Rectal smooth muscle tissue (tissue), 1 donor: ENCODE results near the gene ERVK3-1.

Experiments used
- H3K27ac ChIP-seq: one replicate; pipeline ENCODE4 v1.7.0; 2013; ENCODE audit warnings: low read depth, low read length, inconsistent platforms
- H3K27me3 ChIP-seq: one replicate; pipeline ENCODE4 v1.7.0; 2013; ENCODE audit warnings: low read length; ENCODE audit not compliant: control insufficient read depth, insufficient read depth
- H3K36me3 ChIP-seq: one replicate; pipeline ENCODE4 v1.7.0; 2013; ENCODE audit warnings: low read length; ENCODE audit not compliant: control insufficient read depth, insufficient read depth
- H3K4me1 ChIP-seq: one replicate; pipeline ENCODE4 v1.7.0; 2013; ENCODE audit warnings: low read length; ENCODE audit not compliant: control insufficient read depth, insufficient read depth
- H3K4me3 ChIP-seq: one replicate; pipeline ENCODE4 v1.7.0; 2013; ENCODE audit warnings: low read length
- H3K9ac ChIP-seq: one replicate; pipeline ENCODE4 v1.7.0; 2013; ENCODE audit warnings: low read length

Gene ERVK3-1

DNA sequence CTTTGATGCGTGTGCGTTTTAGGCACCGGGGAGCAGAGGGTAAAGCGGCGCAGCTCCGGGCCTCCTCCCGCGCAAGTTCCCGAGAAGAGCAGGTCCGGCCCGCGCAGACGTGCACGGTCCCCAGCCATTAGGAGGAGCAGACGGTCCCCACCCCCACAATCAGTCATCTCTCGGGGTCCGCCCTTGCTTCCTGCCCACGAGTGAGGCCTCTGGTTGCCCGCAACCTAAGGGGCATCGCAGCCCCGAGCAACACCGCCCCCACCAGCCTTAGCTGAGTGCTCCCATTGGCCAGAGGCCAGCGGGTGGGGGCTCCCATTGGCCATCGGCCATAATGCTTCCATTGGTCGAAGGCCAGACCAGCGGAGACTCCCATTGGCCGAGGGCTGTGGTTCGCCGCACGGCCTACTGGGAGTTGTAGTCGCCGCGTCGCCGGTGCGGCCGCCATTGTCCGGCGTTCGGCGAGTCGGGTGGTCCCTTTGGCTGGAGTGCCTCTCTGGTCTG, 26.6 kb upstream of the ERVK3-1 start, which contains the start of gene ZNF8:
TSS of gene ZNF8 (plus strand) at position 415 of the 501 bp plus-strand sequence. CDS start 127 bp downstream, outside the sequence.
- Histone ChIP-seq H3K36me3 (peaks cover 4% of the 10 kb centered on the region), H3K4me3 (peak within 1 kb of the TSS; percentile 84), H3K4me1 (peaks cover 3% of the 10 kb centered on the region), H3K27me3 (no peaks in the 10 kb centered on the region), H3K27ac (peak within 1 kb of the TSS; percentile 88), H3K9ac (peak within 1 kb of the TSS; percentile 66)

DNA sequence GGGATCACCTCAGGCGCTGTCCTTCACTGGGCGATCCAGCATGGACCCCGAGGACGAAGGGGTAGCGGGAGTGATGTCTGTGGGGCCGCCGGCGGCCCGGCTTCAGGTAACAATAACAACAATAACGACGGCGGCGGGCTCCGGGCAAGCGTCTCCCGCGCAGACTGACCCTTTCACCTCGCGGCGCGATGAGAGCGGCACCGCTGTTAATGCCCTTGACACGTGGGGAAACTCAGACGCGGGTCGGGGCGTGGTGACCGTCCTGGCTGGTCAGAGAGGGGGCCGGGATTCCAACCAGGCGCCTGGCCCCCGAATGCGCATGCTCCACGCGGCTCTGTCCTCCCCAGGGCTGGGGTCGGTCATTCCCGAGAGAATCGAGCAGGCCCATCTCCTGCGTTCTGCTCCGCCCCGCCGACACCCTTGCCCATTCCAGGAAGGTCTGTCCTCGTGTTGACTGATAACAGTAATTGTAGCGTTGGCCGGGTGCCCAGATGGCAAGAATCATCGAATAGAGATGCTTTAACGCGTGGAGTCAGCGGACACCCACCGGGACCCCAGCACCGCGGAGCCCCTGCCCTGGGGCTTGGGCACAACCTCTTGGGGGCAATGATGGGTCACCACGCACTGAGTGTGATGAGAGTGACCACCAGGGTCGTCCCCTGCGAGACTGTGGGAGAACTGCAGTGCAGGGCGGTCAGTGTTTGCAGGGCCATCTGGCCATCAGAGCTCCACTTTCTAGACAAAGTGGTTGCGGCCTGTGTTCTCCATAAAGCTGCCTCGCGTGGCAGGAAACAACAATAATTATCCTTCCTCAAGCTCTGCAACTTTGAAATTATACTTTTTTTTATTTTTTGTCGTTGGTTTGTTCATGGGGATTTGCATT, 25.9 kb upstream of the ERVK3-1 start:
- Histone ChIP-seq H3K27me3 (no peaks in the 10 kb centered on the region), H3K36me3 (peaks cover 4% of the 10 kb centered on the region), H3K4me1 (peaks cover 3% of the 10 kb centered on the region), H3K27ac (peak overlapping the region; percentile 88), H3K4me3 (peak overlapping the region; percentile 84), H3K9ac (peak overlapping the region; percentile 66)

DNA sequence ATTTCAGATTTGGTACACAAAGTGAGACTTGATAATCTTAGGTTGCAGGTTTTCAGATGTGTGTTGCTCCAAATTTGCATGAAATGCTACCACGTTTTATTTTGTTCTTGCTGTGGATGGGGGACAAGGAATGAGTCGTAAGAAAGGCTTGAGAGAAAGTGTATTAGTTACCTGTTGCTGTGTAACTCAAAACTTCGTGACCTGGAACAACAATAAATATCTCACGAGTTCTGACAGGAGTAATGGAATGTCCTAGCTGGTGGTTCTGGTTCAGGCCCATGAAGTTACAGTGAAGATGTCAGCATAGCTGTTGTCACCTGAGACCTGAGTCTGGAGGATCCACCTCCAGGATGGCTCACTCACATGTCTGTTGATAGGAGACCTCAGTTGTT, 25.3 kb upstream of the ERVK3-1 start:
- H3K27ac ChIP-seq: no peak overlapping the region

DNA sequence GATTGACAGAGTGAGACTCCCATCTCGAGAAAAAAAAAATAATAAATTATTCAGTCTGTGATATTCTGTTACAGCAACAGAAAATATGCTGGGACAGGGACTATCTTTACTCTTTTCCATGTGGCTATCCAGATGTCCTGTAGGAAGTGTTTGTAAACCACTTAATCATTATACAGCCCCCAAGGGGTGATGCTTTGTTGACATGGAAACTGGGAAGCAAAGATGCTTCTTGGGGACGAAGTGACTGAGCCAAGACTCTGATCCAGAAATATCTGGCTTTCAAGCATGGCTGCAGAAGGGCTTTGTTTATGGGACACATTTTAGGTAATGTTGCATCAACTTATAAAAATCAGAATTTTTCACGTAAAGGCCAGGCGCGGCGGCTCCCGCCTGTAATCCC, 21.0 kb upstream of the ERVK3-1 start:
- Histone ChIP-seq H3K4me1 (peaks cover 3% of the 10 kb centered on the region), H3K36me3 (peaks cover 26% of the 10 kb centered on the region), H3K27ac (no peak overlapping the region), H3K4me3 (no peak overlapping the region), H3K27me3 (no peaks in the 10 kb centered on the region), H3K9ac (no peak overlapping the region)

More for the DNA sequence above, 25.3 kb upstream of the ERVK3-1 start:
- H3K27me3 ChIP-seq: no peaks in the 10 kb centered on the region
- H3K4me1 ChIP-seq: peaks cover 3% of the 10 kb centered on the region
- peak overlapping the region; percentile 84 for H3K4me3 ChIP-seq
- no peak overlapping the region for H3K9ac ChIP-seq
- H3K36me3 ChIP-seq: peaks cover 4% of the 10 kb centered on the region

DNA sequence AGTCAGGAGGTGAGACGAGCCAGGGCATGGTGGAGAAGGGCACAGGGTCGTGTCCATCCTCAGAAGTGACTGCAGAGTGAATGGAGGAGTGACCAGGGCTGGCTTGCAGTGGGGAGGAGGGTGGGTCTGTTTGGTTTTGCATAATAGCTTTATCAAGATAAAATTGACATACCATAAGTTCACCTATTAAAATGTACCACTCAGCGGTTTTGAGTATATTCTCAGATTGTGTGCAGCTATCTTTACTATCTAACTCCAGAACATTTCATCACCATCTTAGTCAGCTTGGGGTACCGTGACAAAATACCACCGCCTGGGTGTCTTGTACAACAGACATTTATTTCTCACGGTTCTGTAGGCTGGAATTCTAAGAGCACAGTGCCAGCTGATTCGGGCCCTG, 13.2 kb upstream of the ERVK3-1 start:
- Histone ChIP-seq H3K4me1 (no peaks in the 10 kb centered on the region), H3K4me3 (no peak overlapping the region), H3K9ac (no peak overlapping the region), H3K27me3 (no peaks in the 10 kb centered on the region), H3K36me3 (peaks cover 48% of the 10 kb centered on the region), H3K27ac (no peak overlapping the region)

DNA sequence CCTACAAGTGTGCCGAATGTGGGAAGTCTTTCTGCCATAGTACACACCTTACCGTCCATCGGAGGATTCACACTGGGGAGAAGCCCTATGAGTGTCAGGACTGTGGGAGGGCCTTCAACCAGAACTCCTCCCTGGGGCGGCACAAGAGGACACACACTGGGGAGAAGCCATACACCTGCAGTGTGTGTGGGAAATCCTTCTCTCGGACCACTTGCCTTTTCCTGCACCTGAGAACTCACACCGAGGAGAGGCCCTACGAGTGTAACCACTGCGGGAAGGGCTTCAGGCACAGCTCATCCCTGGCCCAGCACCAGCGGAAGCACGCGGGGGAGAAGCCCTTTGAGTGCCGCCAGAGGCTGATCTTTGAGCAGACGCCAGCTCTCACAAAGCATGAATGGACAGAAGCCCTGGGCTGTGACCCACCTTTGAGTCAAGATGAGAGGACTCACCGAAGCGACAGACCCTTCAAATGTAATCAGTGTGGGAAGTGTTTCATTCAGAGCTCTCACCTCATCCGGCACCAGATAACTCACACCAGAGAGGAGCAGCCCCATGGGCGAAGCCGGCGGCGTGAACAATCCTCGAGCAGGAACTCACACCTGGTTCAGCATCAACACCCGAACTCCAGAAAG, 10.3 kb upstream of the ERVK3-1 start:
- H3K27me3 ChIP-seq: no peaks in the 10 kb centered on the region
- no peak overlapping the region for H3K27ac ChIP-seq
- H3K36me3 ChIP-seq: peaks cover 39% of the 10 kb centered on the region
- H3K9ac ChIP-seq: no peak overlapping the region
- no peak overlapping the region for H3K4me3 ChIP-seq
- H3K4me1 ChIP-seq: no peaks in the 10 kb centered on the region

DNA sequence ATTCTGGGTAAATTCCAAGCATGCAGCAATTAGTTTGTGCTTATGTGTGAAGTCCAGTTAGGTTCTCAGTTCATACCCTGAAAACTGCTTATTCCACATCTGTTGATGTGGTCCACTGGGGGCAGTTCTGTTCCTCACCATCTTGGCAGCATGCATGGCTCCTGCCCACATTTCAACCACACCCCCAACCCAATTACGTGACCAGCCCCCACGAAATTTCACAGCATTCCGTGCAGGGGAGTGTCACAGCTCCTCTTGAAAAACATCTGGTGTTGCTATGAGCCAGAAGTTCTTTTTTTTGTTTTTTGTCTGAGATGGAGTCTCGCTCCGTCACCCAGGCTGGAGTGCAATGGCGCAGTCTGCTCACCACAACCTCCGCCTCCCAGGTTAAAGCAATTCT, 9.1 kb upstream of the ERVK3-1 start:
- no peaks in the 10 kb centered on the region for H3K27me3 ChIP-seq
- no peak overlapping the region for H3K4me3 ChIP-seq
- H3K36me3 ChIP-seq: peaks cover 44% of the 10 kb centered on the region
- H3K4me1 ChIP-seq: no peaks in the 10 kb centered on the region
- H3K27ac ChIP-seq: no peak overlapping the region
- no peak overlapping the region for H3K9ac ChIP-seq

DNA sequence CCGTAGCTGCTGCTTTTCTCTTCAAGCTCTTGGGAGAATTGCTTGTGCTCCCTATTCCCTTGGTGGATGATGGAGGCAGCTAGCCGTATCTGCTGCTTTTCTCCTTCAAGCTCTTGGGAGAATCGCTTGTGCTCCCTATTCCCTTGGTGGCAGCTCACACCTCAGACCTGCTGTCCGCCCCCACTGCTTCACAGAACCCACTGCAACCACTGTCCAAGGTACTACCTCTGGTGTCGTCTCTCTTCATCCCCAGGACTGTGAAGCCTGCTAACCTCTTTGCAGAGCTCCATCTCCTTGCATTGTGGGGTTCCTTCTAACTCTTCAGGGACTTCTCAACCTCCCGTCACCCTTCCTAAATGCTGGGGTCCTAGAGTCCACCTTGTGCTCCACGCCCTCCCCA, 4.6 kb upstream of the ERVK3-1 start:
- H3K27ac ChIP-seq: no peak overlapping the region
- H3K4me3 ChIP-seq: no peak overlapping the region
- no peak overlapping the region for H3K9ac ChIP-seq
- peaks cover 8% of the 10 kb centered on the region for H3K36me3 ChIP-seq
- peaks cover 3% of the 10 kb centered on the region for H3K4me1 ChIP-seq
- H3K27me3 ChIP-seq: no peaks in the 10 kb centered on the region

DNA sequence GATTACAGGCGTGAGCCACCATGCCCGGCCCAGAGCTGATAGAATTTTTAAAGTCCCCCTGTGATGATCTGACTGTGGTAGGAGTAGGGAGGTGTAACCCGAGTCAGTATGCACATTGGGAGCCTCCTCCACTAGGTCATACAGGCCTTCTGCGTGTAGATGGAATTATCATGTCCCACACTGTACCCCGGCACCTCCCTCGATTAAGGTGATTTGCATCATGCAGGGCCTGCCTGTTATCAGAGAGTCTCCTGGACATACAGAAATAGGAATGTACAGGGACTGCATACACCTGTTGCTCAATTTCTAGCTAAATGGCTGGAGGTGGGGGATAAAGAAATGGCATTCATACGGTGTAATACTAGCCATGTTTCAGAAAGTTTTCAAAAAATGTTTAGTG, 922 bp upstream of the ERVK3-1 start:
- peaks cover 6% of the 10 kb centered on the region for H3K36me3 ChIP-seq
- H3K27me3 ChIP-seq: no peaks in the 10 kb centered on the region
- H3K27ac ChIP-seq: no peak overlapping the region
- H3K4me1 ChIP-seq: peaks cover 3% of the 10 kb centered on the region
- no peak overlapping the region for H3K9ac ChIP-seq
- H3K4me3 ChIP-seq: peak overlapping the region; percentile 100

DNA sequence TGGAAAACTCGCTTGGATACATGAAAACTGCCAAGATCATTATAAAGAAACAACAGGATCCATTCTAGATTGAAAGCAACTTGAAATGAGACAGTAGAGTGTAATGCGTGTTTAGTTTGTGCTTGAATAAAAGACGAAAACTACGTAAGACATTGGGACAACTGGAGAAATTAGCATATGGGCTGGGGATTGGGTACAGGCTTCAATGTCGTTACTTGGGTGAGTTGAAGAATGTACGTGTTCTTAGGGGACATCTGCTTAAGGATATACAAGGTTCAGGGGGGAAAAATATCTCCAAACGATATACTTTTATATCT, 471 bp upstream of the ERVK3-1 start:
- Histone ChIP-seq H3K36me3 (peaks cover 6% of the 10 kb centered on the region), H3K4me3 (peak overlapping the region; percentile 100), H3K27me3 (no peaks in the 10 kb centered on the region), H3K4me1 (peaks cover 3% of the 10 kb centered on the region), H3K27ac (peak overlapping the region; percentile 91), H3K9ac (peak overlapping the region; percentile 37)

DNA sequence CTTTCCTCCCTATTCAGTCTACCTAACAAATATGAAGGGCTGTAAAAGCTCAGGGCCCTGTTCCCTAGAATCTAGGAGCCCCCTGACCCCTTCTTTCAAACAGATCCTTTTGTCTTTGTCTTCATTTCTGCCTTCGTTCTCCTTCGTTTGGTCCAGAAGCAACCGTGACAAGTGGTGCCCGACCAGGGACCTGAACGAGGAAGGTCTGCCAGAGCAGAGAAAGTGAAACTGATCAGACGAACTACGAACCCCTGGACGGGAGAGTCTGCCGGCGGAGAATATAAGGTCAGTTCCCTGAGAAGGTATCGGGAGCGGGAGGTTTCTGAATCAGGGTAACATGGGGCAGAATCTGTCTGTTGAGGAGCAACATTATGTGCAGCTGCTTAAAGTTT, 751 bp downstream of the ERVK3-1 start:
- Histone ChIP-seq H3K4me3 (peak overlapping the region; percentile 100), H3K4me1 (peaks cover 3% of the 10 kb centered on the region), H3K9ac (peak overlapping the region; percentile 96), H3K27ac (no peak overlapping the region), H3K36me3 (peaks cover under 1% of the 10 kb centered on the region), H3K27me3 (no peaks in the 10 kb centered on the region)

DNA sequence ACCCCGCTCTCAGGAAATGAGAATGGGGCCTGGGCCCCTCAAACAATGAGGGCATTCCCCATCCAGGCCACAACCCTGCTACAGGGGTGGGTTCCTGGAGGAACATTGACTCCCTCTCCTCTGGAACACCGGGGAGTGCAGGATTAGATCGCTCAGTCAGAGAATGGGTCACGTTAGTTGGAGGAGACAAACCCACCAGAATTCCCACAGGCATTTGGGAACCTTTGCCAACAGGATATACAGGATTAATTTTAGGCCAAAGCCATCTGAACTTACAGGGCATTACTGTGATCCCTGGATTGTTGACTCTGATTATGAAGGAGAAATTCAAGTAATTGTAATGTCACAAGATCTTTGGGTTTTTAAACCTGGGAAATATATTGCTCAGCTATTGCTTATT, 2.6 kb downstream of the ERVK3-1 start:
- Histone ChIP-seq H3K36me3 (peaks cover 11% of the 10 kb centered on the region), H3K4me3 (no peak overlapping the region), H3K9ac (no peak overlapping the region), H3K27ac (no peak overlapping the region), H3K27me3 (no peaks in the 10 kb centered on the region), H3K4me1 (peaks cover 3% of the 10 kb centered on the region)
